ENCODE measurements around the gene TNIP2. TPM values are rescaled to one million over a fixed set of nuclear protein-coding genes. Genes with fewer than 3 reads are reported as not detected.

Gene TNIP2
- total RNA-seq, 4 donors from 2014 or later = 135 to 255 (median 145) TPM

GRCh38 chr4:2723751-2724150 lies 32.4 kb downstream of the TNIP2 start:
- DNase-seq = no peak
- Histone ChIP-seq H3K9me3 (no peaks in the 10 kb centered on the region), H3K27me3 (no peaks in the 10 kb centered on the region), H3K4me1 (no peaks in the 10 kb centered on the region), H3K36me3 (peaks cover 0 to 46% (median 0%) of the 10 kb centered on the region in 3 donors), H3K27ac (no peak overlapping the region), H3K4me3 (no peak overlapping the region)
- TF ChIP-seq POLR2A (IDR thresholded peaks at IDR 0.05) (no peak), CTCF (IDR thresholded peaks at IDR 0.05) (no peak)

GRCh38 chr4:2722033-2722432 lies 34.1 kb downstream of the TNIP2 start:
- H3K9me3 ChIP-seq = no peaks in the 10 kb centered on the region
- H3K27ac ChIP-seq = no peak overlapping the region
- peaks cover 0 to 56% (median 0%) of the 10 kb centered on the region in 3 donors for H3K36me3 ChIP-seq
- H3K4me3 ChIP-seq = no peak overlapping the region
- no peak for TF ChIP-seq POLR2A (IDR thresholded peaks at IDR 0.05)
- TF ChIP-seq CTCF (IDR thresholded peaks at IDR 0.05) = no peak
- no peaks in the 10 kb centered on the region for H3K4me1 ChIP-seq
- no peak for DNase-seq
- H3K27me3 ChIP-seq = no peaks in the 10 kb centered on the region

- Histone ChIP-seq H3K36me3 (peaks cover 0 to 59% (median 0%) of the 10 kb centered on the region in 3 donors), H3K4me3 (no peak overlapping the region)
These were observed 34.5 kb downstream of the TNIP2 start for GRCh38 chr4:2721586-2721985.

GRCh38 chr4:2716236-2716635 lies 39.9 kb downstream of the TNIP2 start:
- Histone ChIP-seq H3K4me1 (no peaks in the 10 kb centered on the region), H3K36me3 (peaks cover 0 to 57% (median 0%) of the 10 kb centered on the region in 3 donors), H3K4me3 (no peak overlapping the region), H3K9me3 (no peaks in the 10 kb centered on the region), H3K27me3 (no peaks in the 10 kb centered on the region), H3K27ac (no peak overlapping the region)
- DNase-seq = no peak
- TF ChIP-seq POLR2A (IDR thresholded peaks at IDR 0.05) (no peak), CTCF (IDR thresholded peaks at IDR 0.05) (no peak)

More at GRCh38 chr4:2721586-2721985, 34.5 kb downstream of the TNIP2 start:
- DNase-seq = no peak
- no peaks in the 10 kb centered on the region for H3K9me3 ChIP-seq
- no peak overlapping the region for H3K27ac ChIP-seq
- H3K27me3 ChIP-seq = no peaks in the 10 kb centered on the region
- TF ChIP-seq POLR2A (IDR thresholded peaks at IDR 0.05) = no peak
- TF ChIP-seq CTCF (IDR thresholded peaks at IDR 0.05) = no peak
- H3K4me1 ChIP-seq = no peaks in the 10 kb centered on the region

- no peak overlapping the region for H3K27ac ChIP-seq
These were observed 40.7 kb downstream of the TNIP2 start for GRCh38 chr4:2715426-2715825.

More at GRCh38 chr4:2715426-2715825, 40.7 kb downstream of the TNIP2 start:
- peak in 1 of 3 donors; percentile 3 for DNase-seq
- H3K9me3 ChIP-seq = no peaks in the 10 kb centered on the region
- no peak overlapping the region for H3K4me3 ChIP-seq
- H3K36me3 ChIP-seq = peaks cover 0 to 51% (median 0%) of the 10 kb centered on the region in 3 donors
- TF ChIP-seq POLR2A (IDR thresholded peaks at IDR 0.05) = no peak
- TF ChIP-seq CTCF (IDR thresholded peaks at IDR 0.05) = no peak
- H3K27me3 ChIP-seq = no peaks in the 10 kb centered on the region
- H3K4me1 ChIP-seq = no peaks in the 10 kb centered on the region

Data from Peyer's patch (tissue), 4 donors.